ENCODE data around the gene PHF12.

GRCh38 chr17:28985950-28986713 lies 34.8 kb upstream of the PHF12 start:
- no peak for TF ChIP-seq CTCF (IDR thresholded peaks at IDR 0.05)
- TF ChIP-seq POLR2AphosphoS5 (IDR thresholded peaks at IDR 0.05) = no peak
- TF ChIP-seq POLR2A (IDR thresholded peaks at IDR 0.05; ENCODE audit: low read depth) = no peak
